Measurements from ENCODE around the gene NEK7.
"Not testable (repeated sequence)": the region's sequence is repeated elsewhere in the genome, so short reads cannot be mapped to it uniquely, and the experiment has no call there.

GRCh38 chr1:198227010-198227409, 70.2 kb downstream of the NEK7 start:
- not testable (repeated sequence) for TF ChIP-seq CTCF, POLR2A (IDR thresholded peaks at IDR 0.05)

Data from suprapubic skin (tissue), 3 donors.